ENCODE results near the gene GPANK1. TPM values are rescaled to one million over a fixed set of nuclear protein-coding genes. Genes with fewer than 3 reads are reported as not detected.

GPANK1 gene
- total and polyA plus RNA-seq, 7 experiments from 2014 or later, result 12.8 to 35.1 (median 27.2) TPM

- peak overlapping the region; percentile 88 for H3K27ac ChIP-seq (ENCODE audit: low read depth, low read length)
- DNase-seq, result peak in 7 of 9 donors; percentile 18 to 48 (median 32)
- Mint-ChIP-seq H3K9me3 (peaks cover 0 to under 1% (median 0%) of the 10 kb centered on the region in 11 donors), H3K27me3 (peaks cover 0 to under 1% (median 0%) of the 10 kb centered on the region in 5 donors), H3K4me1 (peaks cover 60 to 92% (median 83%) of the 10 kb centered on the region in 7 donors), H3K36me3 (peaks cover 6 to 46% (median 19%) of the 10 kb centered on the region in 5 donors), H3K4me3 (peak overlapping the region; percentile 89 to 98 (median 92)), H3K27ac (peak overlapping the region; percentile 81 to 95 (median 88))
- ChIA-PET POLR2A (interaction anchor here (0.6 to 7.1 kb wide), 9 partner anchors 7 to 310 kb away, joined by 3 to 193 read pairs (median 5); partner anchors contain the start of genes APOM, BAG6, DDX39B and LSM2), CTCF (no interaction called here)
- intact Hi-C loops (cut with micrococcal nuclease), result loop anchor here (1.0 to 10.0 kb wide), 3 partner anchors 8 to 1755 kb away; partner anchors contain the start of genes BAG6 (in 2 of the 2), CUTA (in 1 of the 2), HSD17B8 (in 1 of the 2) and PHF1 (in 1 of the 2)
- H3K4me1 ChIP-seq (ENCODE audit: control insufficient read depth in 2 of 2, insufficient read depth in 2 of 2, low read length in 2 of 2), result peaks cover 43 to 54% of the 10 kb centered on the region in 2 donors
- no peaks in the 10 kb centered on the region for H3K27me3 ChIP-seq (ENCODE audit: control insufficient read depth in 2 of 2, insufficient read depth in 2 of 2, low read length in 2 of 2)
- peaks cover 0 to 38% (median 6%) of the 10 kb centered on the region in 3 experiments for H3K36me3 ChIP-seq (ENCODE audit: control insufficient read depth in 2 of 3, insufficient read depth in 3 of 3, low read length in 3 of 3)
- H3K9me3 ChIP-seq (ENCODE audit: control insufficient read depth in 2 of 3, low read length in 3 of 3), result no peaks in the 10 kb centered on the region
- peak overlapping the region; percentile 79 for H3K4me3 ChIP-seq (ENCODE audit: low read length)
- ATAC-seq, result peak; percentile 47
Measured at GRCh38 chr6:31659649-31660380, 5.0 kb downstream of the GPANK1 start.

GRCh38 chr6:31658983-31659648 is 5.7 kb downstream of the GPANK1 start:
- Mint-ChIP-seq H3K4me1 (peaks cover 53 to 85% (median 77%) of the 10 kb centered on the region in 7 donors), H3K4me3 (peak overlapping the region; percentile 89 to 98 (median 92)), H3K27ac (peak overlapping the region; percentile 81 to 95 (median 88)), H3K9me3 (no peaks in the 10 kb centered on the region), H3K27me3 (no peaks in the 10 kb centered on the region), H3K36me3 (peaks cover 6 to 39% (median 16%) of the 10 kb centered on the region in 5 donors)
- Histone ChIP-seq H3K4me1 (ENCODE audit: control insufficient read depth in 2 of 2, insufficient read depth in 2 of 2, low read length in 2 of 2) (peaks cover 40 to 49% of the 10 kb centered on the region in 2 donors), H3K27ac (ENCODE audit: low read depth, low read length) (peak overlapping the region; percentile 88), H3K9me3 (ENCODE audit: control insufficient read depth in 2 of 3, low read length in 3 of 3) (no peaks in the 10 kb centered on the region), H3K27me3 (ENCODE audit: control insufficient read depth in 2 of 2, insufficient read depth in 2 of 2, low read length in 2 of 2) (no peaks in the 10 kb centered on the region), H3K36me3 (ENCODE audit: control insufficient read depth in 2 of 3, insufficient read depth in 3 of 3, low read length in 3 of 3) (peaks cover 0 to 38% (median 6%) of the 10 kb centered on the region in 3 experiments), H3K4me3 (ENCODE audit: low read length) (peak overlapping the region; percentile 79)
- CTCF ChIA-PET, result interaction anchor here (0.7 kb wide), 1 partner anchor 940 kb away, joined by 3 read pairs; no protein-coding TSS in a partner anchor
- DNase-seq, result no peak
- intact Hi-C loops (cut with micrococcal nuclease), result no loop called here
- POLR2A ChIA-PET, result interaction anchor here (0.6 to 1.3 kb wide), 3 partner anchors 80 to 310 kb away, joined by 3 to 7 read pairs (median 3); partner anchors contain the start of gene DDX39B
- no peak for ATAC-seq

DNA sequence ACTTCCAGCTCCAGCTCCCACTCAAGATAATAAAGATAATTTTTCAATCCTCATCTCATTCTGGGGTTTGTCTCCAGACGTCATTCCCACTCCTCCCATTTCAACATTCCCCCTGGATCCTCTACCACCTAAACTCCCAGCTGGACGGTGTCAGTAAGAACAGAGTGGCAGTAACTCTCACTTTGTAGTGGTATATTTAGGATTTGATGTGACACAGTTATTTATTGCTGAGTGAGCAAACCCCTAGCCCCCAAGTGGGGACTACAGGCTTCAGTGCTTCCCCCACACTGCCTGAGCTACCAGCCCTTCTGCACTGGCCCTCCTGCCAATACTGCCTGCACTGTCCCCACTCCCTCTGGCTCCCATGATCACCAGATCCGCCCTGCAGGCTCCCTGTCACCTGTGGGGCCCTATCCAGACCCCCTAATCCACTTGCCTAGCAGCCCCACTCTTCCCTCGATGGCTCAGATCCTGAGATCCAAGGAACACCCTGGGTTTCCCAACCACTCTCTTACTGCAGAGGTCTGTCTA is 6.6 kb downstream of the GPANK1 start:
- ChIA-PET CTCF (interaction anchor here (0.6 to 0.7 kb wide), 2 partner anchors 109 to 939 kb away, joined by 3 read pairs; no protein-coding TSS in a partner anchor), POLR2A (interaction anchor here (0.8 to 1.4 kb wide), 3 partner anchors 13 to 117 kb away, joined by 4 to 7 read pairs (median 4); partner anchors contain the start of genes DDX39B and LY6G5C)
- H3K27me3 ChIP-seq (ENCODE audit: control insufficient read depth in 2 of 2, insufficient read depth in 2 of 2, low read length in 2 of 2), result no peaks in the 10 kb centered on the region
- peaks cover 44 to 76% (median 71%) of the 10 kb centered on the region in 7 donors for H3K4me1 Mint-ChIP-seq
- peaks cover 35 to 45% of the 10 kb centered on the region in 2 donors for H3K4me1 ChIP-seq (ENCODE audit: control insufficient read depth in 2 of 2, insufficient read depth in 2 of 2, low read length in 2 of 2)
- H3K36me3 ChIP-seq (ENCODE audit: control insufficient read depth in 2 of 3, insufficient read depth in 3 of 3, low read length in 3 of 3), result peaks cover 0 to 38% (median 6%) of the 10 kb centered on the region in 3 experiments
- H3K4me3 ChIP-seq (ENCODE audit: low read length), result no peak overlapping the region
- H3K27me3 Mint-ChIP-seq, result no peaks in the 10 kb centered on the region
- no peak for DNase-seq
- peak overlapping the region; percentile 42 to 98 (median 85) for H3K4me3 Mint-ChIP-seq
- H3K9me3 Mint-ChIP-seq, result no peaks in the 10 kb centered on the region
- intact Hi-C loops (cut with micrococcal nuclease), result no loop called here
- H3K36me3 Mint-ChIP-seq, result peaks cover 5 to 31% (median 12%) of the 10 kb centered on the region in 5 donors
- H3K9me3 ChIP-seq (ENCODE audit: control insufficient read depth in 2 of 3, low read length in 3 of 3), result no peaks in the 10 kb centered on the region
- peak overlapping the region in 8 of 9 donors; percentile 62 to 92 (median 85) for H3K27ac Mint-ChIP-seq
- peak overlapping the region; percentile 88 for H3K27ac ChIP-seq (ENCODE audit: low read depth, low read length)
- no peak for ATAC-seq

- peaks cover 32 to 41% of the 10 kb centered on the region in 2 donors for H3K4me1 ChIP-seq (ENCODE audit: control insufficient read depth in 2 of 2, insufficient read depth in 2 of 2, low read length in 2 of 2)
- peaks cover 41 to 78% (median 72%) of the 10 kb centered on the region in 7 donors for H3K4me1 Mint-ChIP-seq
- intact Hi-C loops (cut with micrococcal nuclease), result no loop called here
Measured at GRCh38 chr6:31657406-31658157, 7.2 kb downstream of the GPANK1 start.

DNA sequence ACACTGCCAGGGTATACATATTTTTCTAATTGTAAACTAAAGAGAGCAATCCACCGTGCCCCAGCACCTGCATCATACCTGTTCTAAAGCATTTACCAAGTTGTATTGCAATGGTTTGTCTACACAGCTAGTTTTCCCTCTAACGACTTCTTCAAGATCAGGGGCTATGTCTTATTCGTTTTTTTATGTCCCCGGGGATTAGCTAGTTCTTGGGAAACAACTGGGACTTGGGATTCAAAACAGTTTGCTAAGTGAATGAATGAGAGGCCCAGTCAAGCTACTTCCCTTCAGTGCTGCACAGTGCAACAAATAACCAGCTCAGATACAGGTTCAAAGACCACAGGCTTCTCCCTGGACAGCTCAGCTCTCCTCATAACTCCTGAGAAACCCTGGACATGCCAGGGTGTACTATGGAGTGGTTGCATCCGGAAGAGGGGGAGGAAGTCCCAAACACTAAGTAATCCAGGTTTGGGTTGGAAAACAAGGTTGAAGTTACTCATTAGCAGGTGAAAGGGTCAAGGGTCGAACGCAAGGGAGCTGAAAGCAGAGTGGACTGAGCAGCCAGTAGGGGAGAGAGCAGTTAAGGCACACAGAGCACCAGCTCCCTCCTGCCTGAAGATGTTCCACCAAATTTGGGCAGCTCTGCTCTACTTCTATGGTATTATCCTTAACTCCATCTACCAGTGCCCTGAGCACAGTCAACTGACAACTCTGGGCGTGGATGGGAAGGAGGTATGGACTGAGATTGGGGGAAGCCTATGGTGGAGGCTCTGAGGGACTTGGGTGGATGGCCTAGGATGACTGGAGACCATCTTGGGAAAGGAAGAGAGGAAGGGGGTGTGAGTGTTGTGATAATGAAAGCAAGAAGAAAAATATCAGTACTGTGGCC is 9.2 kb downstream of the GPANK1 start, which contains the start of gene APOM:
Gene APOM (plus strand): TSS at position 546 of the 889 bp plus-strand sequence. CDS start 73 bp downstream, at position 619.
- H3K27me3 Mint-ChIP-seq, result no peaks in the 10 kb centered on the region
- POLR2A ChIA-PET, result interaction anchor here (0.5 to 8.3 kb wide), 5 partner anchors 8 to 80 kb away, joined by 3 to 193 read pairs (median 3); partner anchors contain the start of genes C6orf47, CSNK2B, GPANK1 and LTB
- H3K4me3 Mint-ChIP-seq, result peak within 1 kb of the TSS in 5 of 10 donors; percentile 16 to 65 (median 28)
- peaks cover 0 to 11% (median 0%) of the 10 kb centered on the region in 11 donors for H3K9me3 Mint-ChIP-seq
- H3K4me1 ChIP-seq (ENCODE audit: control insufficient read depth in 2 of 2, insufficient read depth in 2 of 2, low read length in 2 of 2), result peaks cover 39 to 47% of the 10 kb centered on the region in 2 donors
- ATAC-seq (no peak), DNase-seq (no peak)
- no peaks in the 10 kb centered on the region for H3K9me3 ChIP-seq (ENCODE audit: control insufficient read depth in 2 of 3, low read length in 3 of 3)
- intact Hi-C loops (cut with micrococcal nuclease), result no loop called here
- H3K27ac Mint-ChIP-seq, result peak within 1 kb of the TSS in 8 of 9 donors; percentile 4 to 91 (median 57)
- peaks cover 48 to 77% (median 74%) of the 10 kb centered on the region in 7 donors for H3K4me1 Mint-ChIP-seq
- CTCF ChIA-PET, result interaction anchor here (0.7 to 3.3 kb wide), 2 partner anchors 8 to 1020 kb away, joined by 3 to 19 read pairs; partner anchors contain the start of gene GPANK1
- H3K27me3 ChIP-seq (ENCODE audit: control insufficient read depth in 2 of 2, insufficient read depth in 2 of 2, low read length in 2 of 2), result no peaks in the 10 kb centered on the region
- H3K36me3 ChIP-seq (ENCODE audit: control insufficient read depth in 2 of 3, insufficient read depth in 3 of 3, low read length in 3 of 3), result peaks cover 0 to 40% (median 6%) of the 10 kb centered on the region in 3 experiments
- no peak within 1 kb of the TSS for H3K4me3 ChIP-seq (ENCODE audit: low read length)
- H3K27ac ChIP-seq (ENCODE audit: low read depth, low read length), result no peak within 1 kb of the TSS
- peaks cover 5 to 34% (median 9%) of the 10 kb centered on the region in 5 donors for H3K36me3 Mint-ChIP-seq

More at GRCh38 chr6:31657406-31658157, 7.2 kb downstream of the GPANK1 start:
- H3K27ac Mint-ChIP-seq, result peak overlapping the region; percentile 60 to 92 (median 85)
- no peak overlapping the region for H3K4me3 ChIP-seq (ENCODE audit: low read length)
- DNase-seq (peak in 3 of 9 donors; percentile 18 to 37 (median 25)), ATAC-seq (no peak)
- H3K27ac ChIP-seq (ENCODE audit: low read depth, low read length), result peak overlapping the region; percentile 88
- ChIA-PET CTCF (interaction anchor here (0.6 to 0.7 kb wide), 2 partner anchors 132 to 1502 kb away, joined by 3 read pairs; no protein-coding TSS in a partner anchor), POLR2A (interaction anchor here (0.5 to 1.4 kb wide), 4 partner anchors 14 to 168 kb away, joined by 3 to 7 read pairs (median 4); partner anchors contain the start of genes DDX39B and LY6G5C)
- H3K27me3 ChIP-seq (ENCODE audit: control insufficient read depth in 2 of 2, insufficient read depth in 2 of 2, low read length in 2 of 2), result no peaks in the 10 kb centered on the region
- no peaks in the 10 kb centered on the region for H3K9me3 ChIP-seq (ENCODE audit: control insufficient read depth in 2 of 3, low read length in 3 of 3)
- H3K36me3 ChIP-seq (ENCODE audit: control insufficient read depth in 2 of 3, insufficient read depth in 3 of 3, low read length in 3 of 3), result peaks cover 0 to 38% (median 6%) of the 10 kb centered on the region in 3 experiments
- H3K36me3 Mint-ChIP-seq, result peaks cover 5 to 32% (median 12%) of the 10 kb centered on the region in 5 donors
- H3K4me3 Mint-ChIP-seq, result peak overlapping the region; percentile 61 to 98 (median 85)
- no peaks in the 10 kb centered on the region for H3K27me3 Mint-ChIP-seq
- H3K9me3 Mint-ChIP-seq, result no peaks in the 10 kb centered on the region

All from naive thymus-derived CD4-positive, alpha-beta T cell (primary cell).